WTC11 (cell line): Measurements from ENCODE around the gene EYS. TPM values are rescaled to one million over a fixed set of nuclear protein-coding genes. Genes with fewer than 3 reads are reported as not detected.

Experiments used
- ATAC-seq: fragments of 200-7000 bp; cut with Tn5 transposase; 2 replicates; pipeline ENCODE4 v1.10.0; 2021; ENCODE audit warnings: mild to moderate bottlenecking, moderate library complexity
- CTCF ChIA-PET: fragments of 300-600 bp; sonication (Branson Sonifier 250); formaldehyde crosslinking; loops from one replicate; lab custom pipeline; 2021; ENCODE audit warnings: antibody characterized with exemption; lab: Charles Lee
- POLR2A ChIA-PET: fragments of 350-600 bp; sonication (Branson Sonifier 250); formaldehyde crosslinking; loops from one replicate; lab custom pipeline; 2021; ENCODE audit warnings: antibody characterized with exemption; lab: Charles Lee
- DNase-seq: peaks from one replicate; pipeline ENCODE4 v3.0.0; 2021; ENCODE audit warnings: low spot score
- H3K27ac Mint-ChIP-seq: 2 replicates; pipeline ENCODE4 v1.8.0; 2021; ENCODE audit warnings: mixed read lengths
- H3K27me3 Mint-ChIP-seq: 2 replicates; pipeline ENCODE4 v1.8.0; 2021; ENCODE audit warnings: low read depth, mild to moderate bottlenecking, moderate library complexity, mixed read lengths
- H3K36me3 Mint-ChIP-seq: 2 replicates; pipeline ENCODE4 v1.8.0; 2021; ENCODE audit warnings: mixed read lengths
- H3K4me1 Mint-ChIP-seq: 2 replicates; pipeline ENCODE4 v1.8.0; 2022; ENCODE audit warnings: mixed read lengths
- H3K4me3 Mint-ChIP-seq: 2 replicates; pipeline ENCODE4 v1.8.0; 2021; ENCODE audit warnings: mild to moderate bottlenecking, moderate library complexity, mixed read lengths
- H3K9me3 Mint-ChIP-seq: 2 replicates; pipeline ENCODE4 v1.8.0; 2021; ENCODE audit warnings: mixed read lengths
- ARID4B ChIP-seq: sonication (generic); formaldehyde crosslinking; IDR thresholded peaks from 2 replicates; pipeline ENCODE4 v1.8.0; 2023; ENCODE audit warnings: missing genetic modification reagents, mild to moderate bottlenecking, borderline replicate concordance
- CBFB ChIP-seq: sonication (generic); formaldehyde crosslinking; IDR thresholded peaks from 2 replicates; pipeline ENCODE4 v1.8.1; 2022; ENCODE audit warnings: mild to moderate bottlenecking, low read depth, missing genetic modification reagents
- E2F4 ChIP-seq: sonication (generic); formaldehyde crosslinking; IDR thresholded peaks from 2 replicates; pipeline ENCODE4 v1.8.1; 2022; ENCODE audit warnings: low read depth, mild to moderate bottlenecking, moderate library complexity, missing genetic modification reagents, borderline replicate concordance
- FOXJ3 ChIP-seq: sonication (generic); formaldehyde crosslinking; IDR thresholded peaks from 2 replicates; pipeline ENCODE4 v1.9.0; 2021; ENCODE audit warnings: missing genetic modification reagents, mild to moderate bottlenecking, borderline replicate concordance
- HMGXB4 ChIP-seq: sonication (generic); formaldehyde crosslinking; IDR thresholded peaks from 2 replicates; pipeline ENCODE4 v1.8.1; 2023; ENCODE audit warnings: mild to moderate bottlenecking, moderate library complexity, missing genetic modification reagents
- IRF2 ChIP-seq: sonication (generic); formaldehyde crosslinking; IDR thresholded peaks from 2 replicates; pipeline ENCODE4 v1.8.0; 2022; ENCODE audit warnings: low read depth, missing genetic modification reagents, borderline replicate concordance
- MXD4 ChIP-seq: fragments of 250-450 bp; sonication (Bioruptor Pico); IDR thresholded peaks from 2 replicates; pipeline ENCODE4 v1.8.0; 2021; ENCODE audit warnings: mild to moderate bottlenecking, moderate library complexity, borderline replicate concordance
- NFATC4 ChIP-seq: fragments of 250-450 bp; sonication (Bioruptor Pico); IDR thresholded peaks from 2 replicates; pipeline ENCODE4 v1.9.0; 2021; ENCODE audit warnings: mild to moderate bottlenecking
- NFE2L1 ChIP-seq: sonication (generic); formaldehyde crosslinking; IDR thresholded peaks from 2 replicates; pipeline ENCODE4 v1.8.1; 2023; ENCODE audit warnings: missing genetic modification reagents
- NR2C2 ChIP-seq: sonication (generic); formaldehyde crosslinking; IDR thresholded peaks from 2 replicates; pipeline ENCODE4 v1.8.0; 2022; ENCODE audit warnings: mild to moderate bottlenecking, missing genetic modification reagents
- TP53 ChIP-seq: sonication (generic); formaldehyde crosslinking; IDR thresholded peaks from 2 replicates; pipeline ENCODE4 v1.8.1; 2023; ENCODE audit warnings: mild to moderate bottlenecking, missing genetic modification reagents
- ZNF512 ChIP-seq: sonication (generic); formaldehyde crosslinking; IDR thresholded peaks from 2 replicates; pipeline ENCODE4 v1.8.1; 2022; ENCODE audit warnings: missing genetic modification reagents, borderline replicate concordance
- total RNA-seq: library from RNA; stranded (reverse); gene quantifications from 3 replicates; pipeline ENCODE4 v1.2.3, GENCODE V29; 2021
- TF ChIP-seq, protein P1 (sequence below): sonication (generic); formaldehyde crosslinking; IDR thresholded peaks from 2 replicates; pipeline ENCODE4 v1.8.1; 2022; ENCODE audit warnings: low read depth, missing genetic modification reagents, borderline replicate concordance
- TF ChIP-seq, protein P2 (sequence below): sonication (generic); formaldehyde crosslinking; IDR thresholded peaks from 2 replicates; pipeline ENCODE4 v1.8.0; 2023; ENCODE audit warnings: mild to moderate bottlenecking, missing genetic modification reagents
- TF ChIP-seq, protein P3 (sequence below): fragments of 250-450 bp; sonication (Bioruptor Pico); IDR thresholded peaks from 2 replicates; pipeline ENCODE4 v1.9.0; 2021; ENCODE audit warnings: moderate library complexity, mild to moderate bottlenecking, inconsistent platforms, borderline replicate concordance

Gene EYS
- total RNA-seq, 1 experiment from 2014 or later = not detected

- Mint-ChIP-seq H3K36me3 (peaks cover 20% of the 10 kb centered on the region), H3K27me3 (peaks cover 2% of the 10 kb centered on the region; the same call in 1 of the 2 replicates), H3K4me3 (no peak overlapping the region), H3K27ac (no peak overlapping the region), H3K4me1 (no peaks in the 10 kb centered on the region), H3K9me3 (peaks cover 49% of the 10 kb centered on the region)
- DNase-seq (no peak), ATAC-seq (no peak)
- TF ChIP-seq, protein P1, sequence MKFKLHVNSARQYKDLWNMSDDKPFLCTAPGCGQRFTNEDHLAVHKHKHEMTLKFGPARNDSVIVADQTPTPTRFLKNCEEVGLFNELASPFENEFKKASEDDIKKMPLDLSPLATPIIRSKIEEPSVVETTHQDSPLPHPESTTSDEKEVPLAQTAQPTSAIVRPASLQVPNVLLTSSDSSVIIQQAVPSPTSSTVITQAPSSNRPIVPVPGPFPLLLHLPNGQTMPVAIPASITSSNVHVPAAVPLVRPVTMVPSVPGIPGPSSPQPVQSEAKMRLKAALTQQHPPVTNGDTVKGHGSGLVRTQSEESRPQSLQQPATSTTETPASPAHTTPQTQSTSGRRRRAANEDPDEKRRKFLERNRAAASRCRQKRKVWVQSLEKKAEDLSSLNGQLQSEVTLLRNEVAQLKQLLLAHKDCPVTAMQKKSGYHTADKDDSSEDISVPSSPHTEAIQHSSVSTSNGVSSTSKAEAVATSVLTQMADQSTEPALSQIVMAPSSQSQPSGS = no peak
- TF ChIP-seq, protein P2, sequence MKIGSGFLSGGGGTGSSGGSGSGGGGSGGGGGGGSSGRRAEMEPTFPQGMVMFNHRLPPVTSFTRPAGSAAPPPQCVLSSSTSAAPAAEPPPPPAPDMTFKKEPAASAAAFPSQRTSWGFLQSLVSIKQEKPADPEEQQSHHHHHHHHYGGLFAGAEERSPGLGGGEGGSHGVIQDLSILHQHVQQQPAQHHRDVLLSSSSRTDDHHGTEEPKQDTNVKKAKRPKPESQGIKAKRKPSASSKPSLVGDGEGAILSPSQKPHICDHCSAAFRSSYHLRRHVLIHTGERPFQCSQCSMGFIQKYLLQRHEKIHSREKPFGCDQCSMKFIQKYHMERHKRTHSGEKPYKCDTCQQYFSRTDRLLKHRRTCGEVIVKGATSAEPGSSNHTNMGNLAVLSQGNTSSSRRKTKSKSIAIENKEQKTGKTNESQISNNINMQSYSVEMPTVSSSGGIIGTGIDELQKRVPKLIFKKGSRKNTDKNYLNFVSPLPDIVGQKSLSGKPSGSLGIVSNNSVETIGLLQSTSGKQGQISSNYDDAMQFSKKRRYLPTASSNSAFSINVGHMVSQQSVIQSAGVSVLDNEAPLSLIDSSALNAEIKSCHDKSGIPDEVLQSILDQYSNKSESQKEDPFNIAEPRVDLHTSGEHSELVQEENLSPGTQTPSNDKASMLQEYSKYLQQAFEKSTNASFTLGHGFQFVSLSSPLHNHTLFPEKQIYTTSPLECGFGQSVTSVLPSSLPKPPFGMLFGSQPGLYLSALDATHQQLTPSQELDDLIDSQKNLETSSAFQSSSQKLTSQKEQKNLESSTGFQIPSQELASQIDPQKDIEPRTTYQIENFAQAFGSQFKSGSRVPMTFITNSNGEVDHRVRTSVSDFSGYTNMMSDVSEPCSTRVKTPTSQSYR = no peak
- TF ChIP-seq MXD4 = no peak
- TF ChIP-seq CBFB (CRISPR knock-in tag) = no peak
- TF ChIP-seq ARID4B (CRISPR knock-in tag) = no peak
- no peak for TF ChIP-seq E2F4 (CRISPR knock-in tag)
- no peak for TF ChIP-seq NFATC4 (CRISPR knock-in tag)
- TF ChIP-seq TP53 (CRISPR knock-in tag) = no peak
- TF ChIP-seq, protein P3, sequence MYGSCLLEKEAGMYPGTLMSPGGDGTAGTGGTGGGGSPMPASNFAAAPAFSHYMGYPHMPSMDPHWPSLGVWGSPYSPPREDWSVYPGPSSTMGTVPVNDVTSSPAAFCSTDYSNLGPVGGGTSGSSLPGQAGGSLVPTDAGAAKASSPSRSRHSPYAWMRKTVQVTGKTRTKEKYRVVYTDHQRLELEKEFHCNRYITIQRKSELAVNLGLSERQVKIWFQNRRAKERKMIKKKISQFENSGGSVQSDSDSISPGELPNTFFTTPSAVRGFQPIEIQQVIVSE (CRISPR knock-in tag) = no peak
- TF ChIP-seq ZNF512 = no peak
- no peak for TF ChIP-seq NFE2L1 (CRISPR knock-in tag)
- TF ChIP-seq FOXJ3 = no peak
- no peak for TF ChIP-seq HMGXB4 (CRISPR knock-in tag)
- no peak for TF ChIP-seq NR2C2 (CRISPR knock-in tag)
- no peak for TF ChIP-seq IRF2 (CRISPR knock-in tag)
- ChIA-PET POLR2A (no interaction called here), CTCF (no interaction called here)
Observed at GRCh38 chr6:65231616-65232015, 475.4 kb downstream of the EYS start.
